Middle frontal gyrus (tissue), 1 donor: Measurements from ENCODE around the gene FAM228B.
"Not testable (repeated sequence)": the region's sequence is repeated elsewhere in the genome, so short reads cannot be mapped to it uniquely, and the experiment has no call there.

ENCODE experiments used
- DNase-seq: peaks from one replicate; pipeline ENCODE4 v3.0.0-alpha.2; 2015; ENCODE audit warnings: low spot score; ENCODE audit errors: extremely low spot score

FAM228B gene

DNA sequence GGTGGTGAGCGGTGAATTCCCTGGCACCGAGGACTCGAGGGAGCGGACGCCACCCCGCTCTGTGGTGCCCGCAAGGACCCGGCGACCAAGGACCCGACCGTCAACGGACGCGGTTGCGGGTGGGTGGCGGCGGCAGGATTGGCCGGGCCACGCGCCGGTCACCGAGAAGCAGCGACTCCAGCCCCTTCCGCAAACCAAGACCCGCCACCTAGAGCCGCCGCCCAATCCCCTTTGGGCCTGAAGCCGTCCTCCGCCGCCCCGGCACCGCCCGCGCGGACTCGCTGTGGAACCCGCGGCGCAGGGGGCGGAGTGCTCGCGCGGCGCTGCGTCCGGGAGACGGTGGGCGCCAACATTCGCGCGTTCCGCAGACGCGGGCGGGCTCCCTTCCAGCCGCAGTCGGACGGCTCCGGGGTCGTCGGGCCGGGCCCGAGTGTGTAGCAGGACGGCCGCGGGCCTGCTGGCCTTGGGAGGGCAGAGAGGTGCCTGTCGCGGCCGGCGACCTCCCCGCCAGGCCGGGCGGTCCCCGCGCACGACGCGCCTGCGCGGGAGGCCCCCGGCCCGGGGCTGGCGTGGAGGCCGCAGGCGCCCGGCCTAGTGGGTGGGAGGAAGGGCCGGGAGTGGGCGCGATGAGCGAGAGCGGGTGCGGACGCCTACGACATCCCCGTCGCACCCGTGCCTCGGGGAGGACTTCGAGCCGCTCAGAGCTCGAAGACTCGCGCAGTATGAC is at the start of gene FAM228B, which contains the start of gene PFN4:
Gene FAM228B, plus strand, starts transcription at position 275 of the 727 bp plus-strand sequence. CDS start 893 bp downstream, outside the sequence.
Gene PFN4, minus strand, starts transcription at position 140 of the 727 bp plus-strand sequence. CDS start 799 bp downstream, outside the sequence.
- DNase-seq: peak; percentile 81

DNA sequence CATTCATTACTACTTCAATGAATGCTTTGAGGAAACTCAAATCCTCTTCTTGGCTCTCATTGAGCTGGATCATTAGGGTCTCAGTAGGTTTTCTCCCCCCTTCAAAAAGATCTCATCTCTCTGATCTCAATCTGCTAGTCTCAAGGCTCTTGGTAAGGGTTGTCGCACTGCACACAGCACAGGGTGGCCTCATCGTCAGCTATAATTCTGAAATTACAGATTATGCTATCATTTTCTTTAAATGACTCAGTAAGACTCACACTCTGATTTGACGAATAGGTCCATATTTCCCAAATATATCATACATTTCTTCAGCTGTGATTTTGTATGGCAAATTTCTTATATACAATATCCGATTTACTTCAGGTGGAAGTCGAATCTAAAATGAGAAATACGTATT is 49.5 kb upstream of the FAM228B start:
- no peak for DNase-seq

DNA sequence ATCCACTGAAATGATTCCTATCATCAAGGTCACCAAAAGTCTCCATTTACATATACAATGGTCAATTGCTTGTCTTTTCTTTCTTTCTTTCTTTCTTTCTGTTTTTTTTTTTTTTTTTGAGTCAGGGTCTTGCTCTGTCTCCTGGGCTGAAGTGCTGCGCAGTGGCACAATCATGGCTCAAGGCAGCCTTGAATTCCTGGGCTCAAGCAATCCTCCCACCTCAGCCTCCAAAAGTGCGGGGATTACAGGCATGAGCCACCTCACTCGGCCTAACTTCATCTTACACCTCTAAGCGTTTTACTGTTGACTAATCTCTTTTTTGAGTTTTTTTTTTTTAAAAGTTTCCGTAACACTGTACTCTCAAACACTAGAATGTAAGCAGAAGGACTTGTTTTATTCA is 48.0 kb upstream of the FAM228B start:
- no peak for DNase-seq

DNA sequence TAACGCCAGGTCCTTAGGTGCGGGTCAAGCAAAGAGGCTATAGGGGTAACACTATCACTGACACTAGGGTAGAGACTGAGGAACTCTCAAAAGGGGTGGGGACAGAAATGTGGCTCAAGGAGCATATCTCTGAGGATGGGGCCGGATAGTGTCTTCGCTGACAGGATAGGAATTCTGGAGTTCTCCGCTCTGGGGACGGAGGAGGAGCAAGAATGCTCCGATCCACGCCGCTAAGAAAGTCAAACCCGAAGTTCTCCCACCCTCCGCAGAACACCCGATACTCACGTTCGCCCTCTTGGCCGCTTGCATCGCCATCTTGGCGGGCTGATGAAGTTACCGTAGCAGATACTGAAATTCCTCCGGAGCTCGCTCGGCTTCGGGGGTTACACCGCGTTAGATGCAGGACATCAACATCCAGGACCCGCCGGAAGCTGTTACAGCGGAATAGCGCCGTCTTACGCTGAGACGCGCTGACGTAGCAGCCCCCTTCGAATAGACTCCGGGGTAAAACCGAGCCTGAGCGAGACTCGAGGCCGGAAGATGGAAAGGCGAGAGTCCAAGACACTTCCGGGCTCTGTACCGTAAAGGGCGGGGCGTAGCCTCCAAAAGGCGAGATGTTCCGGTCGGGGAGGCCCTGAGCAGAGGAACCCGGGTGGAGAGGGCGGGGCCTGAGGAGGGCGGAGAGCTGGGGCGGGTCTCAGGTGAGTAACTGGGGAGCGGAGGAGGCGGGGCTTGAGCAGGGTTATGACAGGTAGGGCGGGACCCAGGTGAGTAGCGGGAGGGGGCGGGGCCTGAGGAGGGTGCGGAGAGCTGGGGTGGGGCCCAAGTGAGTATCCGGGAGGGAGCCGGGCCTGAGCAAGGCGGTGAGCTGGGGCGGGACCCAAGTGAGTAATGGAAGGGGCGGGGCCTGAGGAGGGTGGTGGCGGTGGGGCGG is 47.1 kb upstream of the FAM228B start, which contains the start of gene SF3B6:
Gene SF3B6, minus strand, starts transcription at position 412 of the 934 bp plus-strand sequence. Its CDS starts 97 bp downstream, at position 315.
- peak; percentile 98 for DNase-seq

DNA sequence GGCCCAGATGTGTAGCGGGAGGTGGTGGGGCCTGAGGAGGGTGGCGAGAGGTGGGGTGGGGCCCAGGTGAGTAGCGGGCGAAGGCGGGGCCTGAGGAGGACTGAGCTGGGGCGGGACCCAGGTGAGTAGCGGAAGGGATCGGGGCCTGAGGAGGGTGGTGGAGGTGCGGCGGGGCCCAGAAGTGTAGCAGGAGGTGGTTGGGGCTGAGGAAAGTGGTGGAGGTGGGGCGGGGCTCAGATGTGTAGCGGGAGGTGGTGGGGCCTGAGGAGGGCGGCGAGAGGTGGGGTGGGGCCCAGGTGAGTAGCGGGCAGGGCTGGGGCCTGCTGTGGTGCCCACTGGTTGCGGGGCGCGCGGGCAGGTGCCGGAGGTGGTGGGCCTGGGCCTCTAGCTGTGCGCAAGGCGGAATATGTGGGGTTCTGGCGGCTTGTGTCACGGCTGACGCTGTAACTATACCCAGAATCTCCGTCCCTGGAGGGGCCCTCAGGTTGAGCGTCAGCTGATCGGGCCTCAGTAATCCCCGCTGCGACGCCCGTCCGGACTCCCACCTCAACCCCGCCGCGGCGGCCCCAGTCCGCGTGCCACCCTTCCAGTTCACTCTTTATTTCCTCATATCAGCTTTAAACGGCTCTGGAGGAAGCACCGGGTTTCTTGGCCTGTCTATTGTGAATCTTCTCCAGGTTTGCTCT is 46.3 kb upstream of the FAM228B start:
- DNase-seq: no peak

DNA sequence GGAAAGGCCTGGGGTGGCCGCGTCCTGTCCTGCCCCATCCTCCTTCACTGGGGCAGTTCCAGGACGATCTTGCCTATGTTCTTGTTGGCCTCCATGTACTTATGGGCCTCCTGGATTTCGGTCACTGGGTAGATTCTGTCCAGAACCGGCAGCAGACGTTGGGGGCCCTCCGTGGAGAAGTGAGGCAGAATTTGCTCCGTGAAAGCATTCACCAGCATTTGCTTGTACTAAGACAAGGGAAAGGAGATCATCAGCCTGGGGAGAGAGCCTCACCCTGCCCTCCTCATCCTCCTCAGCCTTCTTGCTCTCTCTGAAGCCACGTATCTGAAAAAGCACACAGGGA is 45.8 kb upstream of the FAM228B start:
- DNase-seq: no peak

DNA sequence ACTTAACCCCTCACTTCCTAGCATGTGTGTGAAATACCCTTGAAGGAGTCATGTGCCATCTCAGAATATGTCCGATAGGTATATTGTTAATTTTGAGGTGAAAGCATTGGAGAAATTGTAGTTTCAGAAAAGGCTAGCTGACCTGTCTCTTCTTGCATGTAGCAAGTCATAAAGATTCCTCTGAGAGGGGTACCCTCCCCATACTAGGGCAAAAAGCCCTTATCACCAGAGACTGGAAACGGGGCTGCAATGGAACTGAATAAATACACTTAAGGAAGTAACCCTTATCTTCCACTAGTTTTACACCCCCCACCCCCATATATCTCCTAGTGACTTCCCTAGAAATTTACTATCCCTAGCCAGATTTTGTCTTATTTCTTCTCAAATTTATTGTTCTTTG is 45.4 kb upstream of the FAM228B start:
- DNase-seq: no peak

DNA sequence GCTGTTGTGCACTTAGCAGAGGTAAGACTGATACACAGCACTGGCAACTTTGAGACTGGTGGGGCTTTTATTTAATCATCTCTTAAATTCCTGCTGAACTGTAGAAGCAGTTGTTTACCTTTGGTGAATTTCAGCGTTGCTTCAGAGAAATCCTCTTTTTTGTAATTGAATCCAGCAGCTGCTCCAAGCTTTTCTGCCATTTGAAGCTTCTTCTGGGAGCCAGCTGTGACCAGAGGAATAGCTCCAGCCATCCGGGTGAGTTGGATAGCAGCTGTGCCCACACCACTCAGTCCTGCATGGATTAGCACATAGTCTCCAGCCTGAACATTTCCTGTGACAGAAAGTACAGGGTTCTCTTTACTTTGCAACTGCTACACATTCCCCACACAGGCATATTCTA is 42.6 kb upstream of the FAM228B start:
- no peak for DNase-seq

DNA sequence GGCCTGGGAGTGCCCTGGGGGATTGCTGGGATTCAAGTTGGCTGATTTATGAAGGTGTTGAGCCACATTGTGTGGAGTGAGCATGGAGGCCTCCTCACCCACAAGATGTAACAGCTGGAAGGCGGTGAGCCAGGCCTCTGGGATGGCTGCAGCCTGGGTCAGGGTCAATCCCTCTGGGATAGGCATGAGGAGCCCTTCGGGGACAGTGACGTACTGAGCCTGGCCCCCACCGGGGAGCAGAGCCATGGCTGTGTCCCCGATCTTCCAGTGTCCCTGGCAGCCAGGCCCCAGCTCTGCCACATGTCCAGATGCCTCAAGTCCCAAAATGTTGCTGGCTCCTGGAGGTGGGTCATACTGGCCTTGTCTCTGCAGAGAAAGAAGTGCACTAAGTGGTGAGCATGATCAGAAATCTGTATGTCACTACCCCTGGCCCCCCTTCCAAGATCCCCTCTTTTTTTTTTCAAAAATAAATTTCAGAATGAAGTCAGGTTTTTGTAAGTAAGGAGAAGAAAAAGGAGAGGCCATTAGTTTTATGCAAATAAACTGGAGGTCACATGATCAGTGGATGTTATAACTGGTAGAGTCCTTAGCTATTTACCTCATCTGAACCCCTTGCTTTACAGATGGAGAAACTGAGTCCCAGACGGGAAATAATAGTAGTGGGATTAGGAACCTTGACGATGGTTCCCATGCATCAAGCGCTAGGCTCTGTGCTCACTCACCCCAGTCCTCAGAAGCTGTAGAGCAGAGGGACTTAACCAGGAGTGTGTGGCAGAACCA is 40.3 kb upstream of the FAM228B start:
- no peak for DNase-seq

DNA sequence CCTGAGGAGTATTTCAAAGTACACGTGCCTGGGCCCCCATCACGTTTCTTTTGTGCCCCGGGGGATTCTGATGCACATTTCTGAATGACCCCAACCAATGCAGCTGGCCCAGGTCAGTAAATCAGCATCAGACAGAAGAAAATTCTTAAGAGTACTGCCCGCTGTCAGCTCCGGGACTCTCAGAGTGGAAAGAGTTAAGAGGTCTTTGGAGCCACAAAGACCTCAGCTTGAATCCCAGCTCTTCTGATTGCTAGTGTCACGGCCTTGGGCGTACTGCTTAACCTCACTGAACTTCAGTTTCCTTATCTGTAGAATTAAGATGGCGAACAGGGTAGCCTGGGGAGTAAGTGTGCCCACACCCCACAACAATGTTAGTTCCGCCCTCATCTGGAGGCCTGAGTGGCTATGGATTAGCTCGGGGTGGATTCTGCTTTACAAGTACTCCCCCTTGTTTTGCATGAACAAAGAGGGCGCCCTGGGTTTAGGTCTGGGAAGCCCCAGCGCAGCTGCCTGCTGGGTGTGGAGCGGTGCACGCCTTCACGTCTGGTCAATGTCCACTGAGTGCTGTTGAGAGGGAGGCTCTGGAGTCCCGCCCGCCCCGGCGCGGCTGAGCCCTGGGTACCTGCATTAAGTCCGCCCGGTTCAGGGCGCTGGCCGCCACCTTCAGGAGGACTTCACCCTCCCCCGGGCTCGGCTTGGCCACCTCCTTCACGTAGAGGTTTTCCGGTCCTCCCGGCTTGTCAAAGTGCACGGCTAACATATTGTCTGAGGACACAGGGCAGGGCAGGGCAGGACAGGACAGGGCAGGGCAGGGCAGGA is 39.5 kb upstream of the FAM228B start:
- no peak for DNase-seq

DNA sequence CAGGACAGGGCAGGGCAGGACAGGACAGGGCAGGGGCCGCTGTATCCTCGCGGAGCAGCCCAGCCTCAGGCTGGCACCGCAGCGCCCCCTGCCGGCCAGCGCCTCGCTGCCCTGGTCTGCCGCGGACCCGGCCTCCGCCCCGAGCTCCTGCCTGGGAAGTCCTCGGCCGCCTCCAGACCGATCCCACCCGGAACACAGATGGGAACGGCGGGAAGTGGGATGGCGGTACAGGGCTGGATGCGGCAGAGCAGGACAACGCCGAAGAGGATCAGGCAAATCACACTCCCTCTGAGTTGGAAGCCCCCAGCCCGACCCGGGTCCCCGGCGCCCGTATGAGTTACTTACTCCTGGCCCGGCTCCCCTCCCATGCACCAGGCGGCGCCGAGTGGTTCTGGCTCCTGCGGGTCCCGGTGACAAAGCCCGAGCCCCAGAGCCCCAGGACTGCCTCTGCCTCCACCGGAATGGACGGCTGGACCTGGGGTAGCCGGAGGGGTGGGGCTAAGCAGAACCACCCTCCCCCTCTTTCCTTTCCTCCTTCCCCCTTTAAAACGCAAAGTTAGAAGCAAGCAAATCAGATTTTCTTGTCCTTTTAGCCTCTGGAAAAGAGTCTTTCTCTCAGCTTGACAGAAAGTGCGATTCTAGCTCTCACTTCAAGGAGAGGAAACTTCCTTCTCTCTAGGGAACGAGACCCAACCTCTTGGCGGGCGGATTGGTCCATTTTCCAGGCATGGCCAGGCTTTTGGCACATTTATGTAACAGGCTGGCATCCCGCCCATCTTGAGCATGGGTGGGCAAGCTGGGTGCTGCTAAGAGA is 38.7 kb upstream of the FAM228B start, which contains the start of gene TP53I3:
Gene TP53I3, minus strand, starts transcription at position 449 of the 814 bp plus-strand sequence. CDS start 508 bp downstream, outside the sequence.
- DNase-seq: peak; percentile 57

DNA sequence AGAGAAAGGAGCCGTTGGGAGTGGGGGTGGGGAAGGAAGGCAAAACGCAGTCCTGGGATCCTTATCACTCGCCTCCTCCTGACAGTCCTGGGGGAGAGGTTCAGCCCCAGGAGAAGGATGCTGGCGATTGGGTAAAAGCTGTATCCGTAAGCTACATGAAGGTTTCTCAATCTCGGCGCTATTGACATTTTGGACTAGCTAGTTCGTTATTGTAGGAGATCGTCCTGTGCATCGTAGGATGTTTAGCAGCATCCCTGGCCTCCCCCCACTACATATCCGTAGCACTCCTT is 38.1 kb upstream of the FAM228B start:
- DNase-seq: no peak

DNA sequence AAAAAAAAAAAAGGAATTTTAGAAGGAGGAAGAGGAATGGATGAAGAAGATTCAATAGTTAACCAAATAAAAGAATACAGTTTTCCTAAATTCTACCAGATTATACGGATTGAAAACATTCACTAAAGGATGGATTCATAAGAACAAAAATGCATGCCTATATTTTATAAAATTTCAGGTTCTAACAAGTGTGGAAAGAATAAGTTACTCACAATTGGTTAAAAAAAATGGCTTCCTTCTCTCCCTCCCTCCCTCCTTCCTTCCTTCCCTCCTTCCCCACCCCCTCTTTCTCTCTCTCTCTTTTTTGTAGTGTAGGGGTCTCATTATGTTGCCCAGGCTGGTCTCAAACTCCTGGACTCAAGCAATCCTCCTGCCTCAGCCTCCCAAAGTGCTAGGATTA is 37.0 kb upstream of the FAM228B start:
- no peak for DNase-seq

DNA sequence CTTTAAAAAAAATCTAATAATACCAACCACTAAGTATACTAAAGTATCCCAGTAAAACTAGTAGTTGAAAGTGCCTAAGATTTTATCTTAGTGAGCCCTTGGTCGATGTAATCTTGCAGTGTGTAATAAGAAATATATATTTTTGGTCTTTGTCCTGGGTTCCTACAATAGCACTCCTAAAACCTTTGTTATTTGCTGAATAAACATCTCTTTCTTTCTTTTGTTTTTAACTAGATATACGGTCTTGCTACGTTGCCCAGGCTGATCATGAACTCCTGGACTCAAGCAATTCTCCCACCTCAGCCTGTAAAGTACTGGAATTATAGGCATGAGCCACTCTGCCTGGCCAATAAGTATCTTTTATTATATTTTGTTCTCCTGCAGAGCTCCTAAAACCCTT is 36.2 kb upstream of the FAM228B start:
- DNase-seq: no peak

DNA sequence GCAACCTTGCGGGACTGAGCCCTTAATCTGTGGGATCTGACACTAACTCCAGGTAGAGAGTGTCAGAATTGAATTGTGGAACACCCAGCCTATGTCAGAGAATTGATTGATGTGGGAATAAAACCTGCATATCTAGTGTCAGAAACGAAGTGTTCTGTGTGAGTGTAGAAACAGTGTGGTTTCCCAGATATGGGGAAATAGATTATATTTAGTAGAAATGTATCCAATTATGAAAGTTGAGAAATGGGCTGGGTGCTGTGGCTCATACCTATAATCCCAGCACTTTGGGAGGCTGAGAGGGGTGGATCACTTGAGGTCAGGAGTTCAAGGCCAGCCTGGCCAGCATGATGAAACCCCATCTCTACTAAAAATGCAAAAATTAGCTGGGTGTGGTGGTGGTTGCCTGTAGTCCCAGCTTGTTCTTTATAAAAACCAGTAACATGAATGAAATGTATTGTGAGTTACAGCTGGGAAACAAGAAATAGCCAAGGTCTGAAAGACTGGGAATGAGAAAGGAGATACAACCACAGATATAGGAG is 34.4 kb upstream of the FAM228B start:
- no peak for DNase-seq

DNA sequence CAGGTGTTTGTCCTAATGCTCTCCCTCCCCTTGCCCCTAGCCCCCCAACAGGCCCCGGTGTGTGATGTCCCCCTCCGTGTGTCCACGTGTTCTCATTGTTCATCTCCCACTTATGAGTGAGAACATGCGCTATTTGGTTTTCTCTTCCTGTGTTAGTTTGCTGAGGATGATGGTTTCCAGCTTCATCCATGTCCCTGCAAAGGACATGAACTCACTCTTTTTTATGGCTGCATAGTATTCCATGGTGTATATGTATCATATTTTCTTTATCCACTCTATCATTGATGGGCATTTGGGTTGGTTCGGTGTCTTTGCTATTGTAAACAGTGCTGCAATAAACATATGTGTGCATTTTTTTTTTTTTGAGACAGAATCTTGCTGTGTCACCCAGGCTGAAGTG is 30.0 kb upstream of the FAM228B start:
- DNase-seq: not testable (repeated sequence)

DNA sequence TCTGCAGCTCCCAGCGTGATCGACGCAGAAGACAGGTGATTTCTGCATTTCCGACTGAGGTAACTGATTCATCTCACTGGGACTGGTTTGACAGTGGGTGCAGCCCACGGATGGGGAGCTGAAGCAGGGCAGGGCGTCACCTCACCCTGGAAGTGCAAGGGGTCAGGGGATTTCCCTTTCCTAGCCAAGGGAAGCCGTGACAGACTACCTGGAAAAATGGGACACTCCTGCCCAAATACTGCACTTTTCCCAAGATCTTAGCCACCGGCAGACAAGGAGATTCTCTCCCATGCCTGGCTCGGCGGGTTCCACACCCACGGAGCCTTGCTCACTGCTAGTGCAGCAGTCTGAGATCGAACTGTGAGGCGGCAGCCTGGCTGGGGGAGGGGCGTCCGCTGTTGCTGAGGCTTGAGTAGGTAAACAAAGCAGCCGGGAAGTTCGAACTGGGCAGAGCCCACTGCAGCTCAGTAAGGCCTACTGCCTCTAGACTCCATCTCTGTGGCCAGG is 28.0 kb upstream of the FAM228B start:
- not testable (repeated sequence) for DNase-seq

DNA sequence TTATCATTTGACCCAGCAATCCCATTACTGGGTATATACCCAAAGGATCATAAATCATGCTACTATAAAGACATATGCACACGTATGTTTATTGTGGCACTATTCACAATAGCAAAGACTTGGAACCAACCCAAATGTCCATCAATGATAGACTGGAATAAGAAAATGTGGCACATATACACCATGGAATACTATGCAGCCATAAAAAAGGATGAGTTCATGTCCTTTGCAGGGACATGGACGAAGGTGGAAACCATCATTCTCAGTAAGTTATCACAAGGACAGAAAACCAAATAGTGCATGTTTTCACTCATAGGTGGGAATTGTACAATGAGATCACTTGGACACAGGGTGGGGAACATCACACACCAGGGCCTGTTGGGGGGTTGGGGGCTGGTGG is 22.5 kb upstream of the FAM228B start:
- not testable (repeated sequence) for DNase-seq

DNA sequence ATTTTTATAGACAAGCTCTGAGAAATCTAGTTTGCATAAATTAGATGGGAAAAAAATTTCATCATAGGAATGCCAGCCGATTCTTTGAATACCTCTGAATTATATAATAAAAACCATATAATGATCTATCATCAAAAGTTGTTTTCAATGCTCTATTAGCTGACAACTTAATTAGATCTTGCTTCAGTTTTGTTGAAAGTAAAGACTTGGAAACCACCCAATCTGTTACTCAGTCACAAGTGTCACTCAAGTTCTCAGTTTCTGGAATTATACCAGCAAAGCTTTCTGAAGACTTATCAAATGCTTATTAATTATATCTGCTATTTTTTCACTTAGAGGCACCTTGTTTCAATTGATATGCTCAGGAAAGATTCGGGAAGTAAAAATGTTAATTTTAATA is 21.3 kb upstream of the FAM228B start:
- DNase-seq: no peak
